GM18858 (cell line): ENCODE results near the gene DNAH2.

ENCODE experiments used
- ATAC-seq: cut with Tn5 transposase; IDR thresholded peaks from one replicate; pipeline ENCODE4 v1.9.1; 2021; ENCODE audit not compliant: unreplicated experiment

Gene DNAH2

DNA sequence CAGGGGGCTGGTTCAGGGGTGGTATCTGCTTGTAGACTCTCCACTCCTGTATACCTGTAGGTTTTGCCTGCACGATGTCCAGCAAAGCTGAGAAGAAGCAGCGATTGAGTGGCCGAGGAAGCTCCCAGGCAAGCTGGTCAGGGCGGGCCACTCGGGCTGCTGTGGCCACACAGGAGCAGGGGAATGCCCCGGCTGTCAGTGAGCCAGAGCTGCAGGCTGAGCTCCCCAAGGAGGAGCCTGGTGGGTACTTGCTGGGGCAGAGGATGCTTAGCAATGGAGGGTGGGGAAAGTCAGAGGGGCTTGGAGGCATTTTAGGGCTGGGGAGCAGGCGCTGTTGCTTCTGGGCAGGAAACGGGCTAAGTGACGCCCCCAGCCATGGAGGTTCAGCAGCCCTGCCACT is 2.1 kb downstream of the DNAH2 start:
- no peak for ATAC-seq

DNA sequence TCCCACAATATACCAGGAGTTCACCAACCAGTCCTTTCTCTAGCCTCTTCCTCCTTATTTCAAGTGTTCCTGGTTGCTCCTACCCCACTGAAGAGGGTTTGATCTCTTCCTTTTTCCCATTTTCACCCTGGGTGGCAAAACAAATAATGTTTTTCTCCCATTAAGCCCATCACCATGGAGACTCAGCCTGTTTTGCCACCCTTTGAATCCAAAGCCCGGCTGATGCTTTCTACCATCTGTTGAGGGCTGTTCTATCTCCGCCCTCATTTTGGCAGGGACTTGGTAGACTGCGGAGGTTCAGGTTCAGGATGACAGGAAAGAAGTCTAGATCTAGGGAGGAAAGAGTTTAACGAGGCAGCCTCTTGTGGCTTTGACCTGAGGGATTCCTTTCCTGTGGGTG is 2.6 kb downstream of the DNAH2 start:
- no peak for ATAC-seq

GRCh38 chr17:7721612-7722011 is 4.1 kb downstream of the DNAH2 start:
- no peak for ATAC-seq

GRCh38 chr17:7727886-7728285 is 10.3 kb downstream of the DNAH2 start:
- ATAC-seq, result no peak

- no peak for ATAC-seq
These were observed 12.3 kb downstream of the DNAH2 start for GRCh38 chr17:7729816-7730215.

GRCh38 chr17:7732981-7733539 is 15.5 kb downstream of the DNAH2 start:
- ATAC-seq, result no peak

DNA sequence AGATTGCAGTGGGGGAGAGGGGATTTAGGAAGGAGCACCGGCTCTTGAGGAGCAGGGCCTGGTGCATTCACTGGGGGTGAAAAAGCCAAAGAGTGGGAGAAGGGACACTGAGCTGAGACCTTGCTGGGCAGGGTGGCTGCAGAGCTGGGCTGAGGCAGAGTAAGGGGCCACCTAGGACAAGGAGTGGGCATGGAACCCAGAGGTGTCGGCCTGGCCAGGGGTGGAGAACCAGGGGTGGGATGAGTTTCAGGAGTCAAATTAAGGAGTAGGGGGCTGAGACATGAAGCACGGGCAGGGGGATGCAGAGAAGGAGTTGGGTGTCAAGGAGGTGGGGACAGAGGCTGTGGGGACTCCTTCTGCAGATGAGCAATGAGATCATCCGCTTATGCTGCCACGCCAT is 20.1 kb downstream of the DNAH2 start:
- no peak for ATAC-seq

DNA sequence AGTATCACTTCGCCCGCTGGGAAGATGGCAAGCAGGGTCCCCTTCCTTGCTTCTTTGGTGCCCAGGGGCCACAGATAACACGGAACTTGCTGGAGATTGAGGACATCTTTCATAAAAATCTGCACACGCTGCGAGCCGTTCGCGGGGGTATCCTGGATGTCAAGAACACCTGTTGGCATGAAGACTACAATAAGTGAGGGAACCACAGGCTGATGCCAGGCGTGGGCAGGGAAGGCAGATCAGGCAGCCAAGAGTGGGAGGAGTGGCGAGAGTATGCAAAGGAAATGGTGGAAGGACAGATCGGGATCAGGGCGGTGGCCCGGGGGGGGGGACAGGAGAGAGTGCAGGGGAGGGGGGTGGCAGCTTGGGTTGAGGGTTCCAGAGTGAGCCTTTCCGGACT is 22.2 kb downstream of the DNAH2 start:
- ATAC-seq, result no peak

GRCh38 chr17:7740481-7741001 is 23.0 kb downstream of the DNAH2 start:
- no peak for ATAC-seq

GRCh38 chr17:7742729-7743128 is 25.2 kb downstream of the DNAH2 start:
- ATAC-seq, result no peak

DNA sequence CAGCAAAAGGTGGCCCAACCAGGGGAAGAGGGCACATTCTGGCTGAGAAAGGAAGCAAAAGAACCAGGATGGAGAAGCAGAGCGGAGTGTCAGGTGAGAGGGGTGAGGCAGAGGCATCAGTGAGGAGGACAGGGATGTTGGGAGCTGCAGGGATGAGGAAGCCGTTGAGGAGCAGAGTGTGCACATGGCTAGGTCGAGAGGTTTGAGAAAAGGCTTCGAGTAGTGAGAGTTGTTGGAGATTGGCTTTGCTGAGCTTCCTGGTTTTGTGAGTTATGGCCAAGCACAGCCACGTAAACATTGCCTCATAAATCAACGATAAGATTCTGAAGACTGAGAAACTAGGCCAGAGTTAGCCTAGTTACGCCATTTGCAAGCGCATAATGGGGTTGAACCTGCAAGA is 26.9 kb downstream of the DNAH2 start:
- no peak for ATAC-seq

DNA sequence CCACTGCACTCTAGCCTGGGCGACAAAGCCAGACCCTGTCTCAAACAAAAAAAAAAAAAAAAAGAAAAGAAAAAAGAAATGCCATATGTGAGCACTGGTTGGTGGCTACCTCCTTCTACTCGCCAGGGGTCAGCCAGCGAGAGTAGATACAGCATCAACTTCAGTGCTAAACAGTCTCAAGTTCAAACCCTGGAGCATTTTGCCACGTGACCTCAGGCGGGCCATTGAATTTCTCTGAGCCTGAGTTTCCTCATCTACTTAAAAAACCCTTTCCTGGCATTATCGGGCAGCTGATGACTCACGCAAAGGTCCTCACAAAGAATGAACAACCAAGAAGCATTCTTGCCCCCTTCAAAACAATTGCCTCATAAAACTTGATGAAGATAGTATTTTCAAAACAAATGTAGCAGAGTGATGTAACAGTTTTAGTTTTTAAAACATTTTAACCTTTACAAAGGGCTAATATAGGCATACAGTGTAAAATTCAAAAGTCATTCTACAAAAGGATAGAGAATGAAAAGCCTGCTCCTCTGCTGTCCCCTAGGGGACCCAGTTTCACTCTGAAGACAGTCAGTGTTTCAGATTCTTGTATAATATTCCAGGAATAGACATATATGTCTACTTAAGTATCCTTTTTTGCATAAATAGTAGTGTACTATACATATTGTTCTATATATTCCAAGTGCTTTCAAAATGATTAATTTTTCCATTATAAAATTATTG is 28.4 kb downstream of the DNAH2 start:
- ATAC-seq, result no peak

DNA sequence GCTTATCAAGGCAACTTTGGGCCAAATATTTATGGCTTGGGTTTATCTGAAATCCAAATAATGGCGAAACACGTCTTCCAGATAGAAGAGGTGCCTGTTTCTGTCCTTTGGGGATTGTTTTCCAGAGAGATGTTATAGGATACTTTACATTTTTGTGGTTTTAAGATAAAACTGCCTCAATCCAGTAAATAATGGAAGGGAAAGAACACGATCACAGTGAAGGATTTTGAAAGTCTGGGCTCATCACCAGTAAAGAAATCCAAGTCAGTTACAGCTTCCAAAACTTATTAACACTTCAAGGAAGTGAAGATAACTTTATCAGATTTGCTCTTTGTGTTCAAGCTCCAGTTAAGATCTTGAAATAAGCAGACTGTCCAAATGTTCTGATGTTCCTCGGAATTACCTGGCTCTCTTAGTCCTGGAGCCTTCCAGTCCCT is 30.1 kb downstream of the DNAH2 start:
- ATAC-seq, result no peak

GRCh38 chr17:7748076-7748775 is 30.7 kb downstream of the DNAH2 start:
- ATAC-seq, result no peak

DNA sequence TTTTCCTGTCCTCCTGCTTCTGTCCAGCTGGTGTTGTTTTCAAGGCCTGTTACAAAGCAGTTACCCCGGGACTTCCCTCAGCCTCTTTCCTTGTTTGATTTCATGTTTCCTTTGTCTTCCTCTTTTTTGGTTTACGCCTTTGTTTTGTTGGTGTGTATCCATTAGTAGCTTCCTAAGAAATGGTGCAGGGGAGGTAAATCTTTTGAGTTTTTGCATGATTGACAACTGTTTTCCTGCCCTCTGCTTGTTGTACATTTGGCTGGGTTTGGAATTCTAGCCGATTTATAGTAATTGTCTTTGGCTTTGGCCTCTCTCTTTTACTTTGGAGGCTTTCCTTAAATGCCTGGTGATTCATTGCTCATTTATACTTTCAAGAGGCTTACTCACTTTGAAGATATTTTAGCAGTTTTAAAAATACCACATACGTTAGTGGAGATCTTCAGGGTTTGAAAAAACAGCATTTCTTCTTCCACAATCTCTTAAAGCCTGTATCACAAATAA is 32.8 kb downstream of the DNAH2 start:
- no peak for ATAC-seq

DNA sequence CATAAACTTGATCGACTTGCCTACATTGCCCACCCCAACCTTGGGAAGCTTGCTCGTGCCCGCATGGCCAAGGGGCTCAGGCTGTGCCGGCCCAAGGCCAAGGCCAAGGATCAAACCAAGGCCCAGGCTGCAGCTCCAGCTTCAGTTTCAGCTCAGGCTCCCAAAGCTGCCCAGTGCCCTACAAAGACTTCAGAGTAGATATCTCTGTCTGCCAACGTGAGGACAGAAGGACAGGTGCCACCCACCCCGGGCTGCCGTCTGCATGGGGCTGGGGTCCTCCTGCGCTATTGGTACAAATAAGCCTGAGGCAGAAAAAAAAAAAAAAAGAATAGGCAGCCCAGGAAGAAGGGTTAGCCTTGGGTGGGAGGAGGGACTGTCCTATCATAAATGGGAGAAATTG is 37.1 kb downstream of the DNAH2 start:
- no peak for ATAC-seq

- no peak for ATAC-seq
These were observed 37.7 kb downstream of the DNAH2 start for GRCh38 chr17:7755095-7755890.

DNA sequence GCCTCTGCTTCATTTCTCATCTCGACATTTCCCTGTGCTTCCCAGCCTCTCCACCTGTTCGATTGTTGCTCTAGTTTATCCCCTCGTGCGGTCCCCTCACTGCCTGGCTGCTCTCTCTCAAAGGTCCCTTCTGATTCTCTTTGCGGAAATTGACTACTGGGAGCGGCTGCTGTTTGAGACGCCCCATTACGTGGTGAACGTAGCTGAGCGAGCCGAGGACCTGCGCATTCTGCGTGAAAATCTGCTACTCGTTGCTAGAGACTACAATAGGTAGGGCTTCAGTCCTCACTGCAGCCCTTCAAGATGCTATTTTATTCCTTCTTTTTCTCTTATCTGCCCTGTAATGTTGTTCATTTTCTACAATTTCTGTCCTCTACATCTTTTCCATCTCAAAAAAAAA is 39.4 kb downstream of the DNAH2 start:
- no peak for ATAC-seq

- ATAC-seq, result no peak
These were observed 46.4 kb downstream of the DNAH2 start for GRCh38 chr17:7763919-7764318.

- ATAC-seq, result no peak
These were observed 49.5 kb downstream of the DNAH2 start for GRCh38 chr17:7767004-7767403.

DNA sequence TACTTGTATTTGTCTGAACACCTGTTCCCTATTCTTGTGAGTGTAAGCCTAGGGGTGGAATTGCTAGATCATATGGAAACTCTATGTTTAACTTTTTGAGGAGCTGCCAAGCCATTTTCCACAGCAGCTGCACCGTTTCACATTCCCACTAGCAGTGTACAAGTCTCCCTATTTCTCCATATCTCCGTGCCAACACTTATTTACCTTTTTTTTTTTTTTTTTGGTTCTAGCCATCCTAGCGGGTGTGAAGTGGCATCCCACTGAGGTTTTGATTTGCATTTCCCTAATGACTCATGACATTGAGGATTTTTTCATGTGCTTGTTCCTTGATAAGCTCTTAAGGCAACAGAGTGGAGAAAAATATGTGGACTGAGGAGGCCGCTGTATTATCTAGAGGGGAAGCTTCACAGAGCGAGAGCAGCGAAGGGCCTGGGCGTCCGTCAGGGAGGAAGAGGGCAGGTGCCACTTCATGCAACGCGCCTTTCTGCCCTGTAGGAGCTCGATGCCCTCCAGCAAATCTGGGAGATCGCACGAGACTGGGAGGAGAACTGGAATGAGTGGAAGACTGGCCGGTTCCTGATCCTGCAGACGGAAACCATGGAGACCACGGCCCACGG is 50.0 kb downstream of the DNAH2 start:
- no peak for ATAC-seq
